IMR-90 (cell line): ENCODE data around the gene MPRIP. TPM values are rescaled to one million over a fixed set of nuclear protein-coding genes. Genes with fewer than 3 reads are reported as not detected.

Experiments
- ATAC-seq: fragments of 200-7000 bp; cut with Tn5 transposase; 2 replicates; pipeline ENCODE4 v1.9.1; 2020; ENCODE audit warnings: low read depth, mild to moderate bottlenecking, moderate library complexity
- BruUV-seq: library from RNA; stranded (reverse); fragments of 400-500 nt; replicated peaks from 2 replicates; lab custom pipeline; 2021; lab: Mats Ljungman, UMichigan
- CTCF ChIA-PET: fragments of 300-600 bp; formaldehyde crosslinking; extraction: SDS; loops from one replicate; lab custom pipeline; 2021; ENCODE audit warnings: antibody characterized with exemption; lab: Yijun Ruan, JAX
- POLR2A ChIA-PET: fragments of 300-600 bp; sonication (Branson Sonifier 250); formaldehyde crosslinking; loops from one replicate; lab custom pipeline; 2022; ENCODE audit warnings: antibody characterized with exemption; ENCODE audit not compliant: unreplicated experiment; lab: Charles Lee
- DNase-seq: peaks from one replicate; pipeline ENCODE4 v3.0.0; 2013
- H2AFZ ChIP-seq: replicated peaks from 2 replicates; pipeline ENCODE3; 2013; ENCODE audit warnings: low read length, mild to moderate bottlenecking; ENCODE audit not compliant: poor library complexity
- H2AK5ac ChIP-seq: 2 replicates; pipeline ENCODE4 v1.6.1; 2013; ENCODE audit warnings: low read depth, low read length, inconsistent platforms
- H2AK9ac ChIP-seq: replicated peaks from 2 replicates; pipeline ENCODE3; 2013; ENCODE audit warnings: mild to moderate bottlenecking, low read depth, low read length, moderate library complexity; ENCODE audit not compliant: poor library complexity
- H2BK120ac ChIP-seq: 2 replicates; pipeline ENCODE4 v1.6.1; 2013; ENCODE audit warnings: low read depth, low read length, inconsistent platforms
- H2BK15ac ChIP-seq: 3 replicates; pipeline ENCODE4 v1.6.1; 2013; ENCODE audit warnings: low read depth, low read length, inconsistent platforms
- H2BK20ac ChIP-seq: 2 replicates; pipeline ENCODE4 v1.6.1; 2013; ENCODE audit warnings: low read depth, mild to moderate bottlenecking, inconsistent platforms, low read length, moderate library complexity
- H2BK5ac ChIP-seq: 2 replicates; pipeline ENCODE4 v1.6.1; 2013; ENCODE audit warnings: mild to moderate bottlenecking, low read depth, low read length, inconsistent platforms; ENCODE audit not compliant: poor library complexity, severe bottlenecking
- H3K14ac ChIP-seq: replicated peaks from 2 replicates; pipeline ENCODE4 v1.6.1; 2013; ENCODE audit warnings: low read depth, low read length, inconsistent platforms
- H3K18ac ChIP-seq: 2 replicates; pipeline ENCODE4 v1.6.1; 2013; ENCODE audit warnings: low read depth, low read length, control low read depth
- H3K23ac ChIP-seq: 2 replicates; pipeline ENCODE4 v1.6.1; 2013; ENCODE audit warnings: low read depth, low read length, inconsistent platforms
- H3K27ac ChIP-seq: 2 replicates; pipeline ENCODE4 v1.5.1; 2013; ENCODE audit warnings: mild to moderate bottlenecking, control low read depth, low read length; ENCODE audit not compliant: insufficient read depth
- H3K27me3 ChIP-seq: 2 replicates; pipeline ENCODE4 v1.6.1; 2013; ENCODE audit warnings: low read length; ENCODE audit not compliant: control insufficient read depth, insufficient read depth
- H3K36me3 ChIP-seq: 2 replicates; pipeline ENCODE4 v1.6.1; 2013; ENCODE audit warnings: low read length, mixed read lengths; ENCODE audit not compliant: control insufficient read depth, insufficient read depth
- H3K4ac ChIP-seq: 2 replicates; pipeline ENCODE4 v1.6.1; 2013; ENCODE audit warnings: low read depth, low read length, inconsistent platforms
- H3K4me1 ChIP-seq: 2 replicates; pipeline ENCODE4 v1.6.1; 2013; ENCODE audit warnings: low read length, mixed read lengths; ENCODE audit not compliant: control insufficient read depth, insufficient read depth
- H3K4me2 ChIP-seq: 2 replicates; pipeline ENCODE4 v1.6.1; 2013; ENCODE audit warnings: low read depth, mild to moderate bottlenecking, control low read depth, low read length, moderate library complexity
- H3K4me3 ChIP-seq: 2 replicates; pipeline ENCODE4 v1.5.1; 2013; ENCODE audit warnings: low read depth, mild to moderate bottlenecking, control low read depth, low read length, moderate library complexity; ENCODE audit not compliant: insufficient read depth
- H3K56ac ChIP-seq: 2 replicates; pipeline ENCODE4 v1.6.1; 2013; ENCODE audit warnings: low read length, inconsistent platforms; ENCODE audit not compliant: insufficient read depth; ENCODE audit errors: extremely low read depth
- H3K79me1 ChIP-seq, 2 experiments: 2 replicates each; pipeline ENCODE4 v1.6.1; 2013; ENCODE audit warnings: low read length in 2 of 2, inconsistent platforms in 1 of 2, low read depth in 1 of 2
- H3K9ac ChIP-seq: 2 replicates; pipeline ENCODE4 v1.6.1; 2013; ENCODE audit warnings: low read depth, low read length, control low read depth
- H3K9me1 ChIP-seq: 2 replicates; pipeline ENCODE4 v1.6.1; 2013; ENCODE audit warnings: low read length, inconsistent platforms; ENCODE audit not compliant: insufficient read depth
- H3K9me3 ChIP-seq: 2 replicates; pipeline ENCODE4 v1.6.1; 2013; ENCODE audit warnings: low read length; ENCODE audit not compliant: control insufficient read depth, insufficient read depth
- H4K20me1 ChIP-seq: 2 replicates; pipeline ENCODE4 v1.6.1; 2013; ENCODE audit warnings: low read length, inconsistent platforms; ENCODE audit not compliant: insufficient read depth
- H4K5ac ChIP-seq: 2 replicates; pipeline ENCODE4 v1.6.1; 2013; ENCODE audit warnings: mild to moderate bottlenecking, low read depth, low read length, control low read depth
- H4K8ac ChIP-seq, 2 experiments: 2 replicates each; pipeline ENCODE4 v1.6.1; 2013; ENCODE audit warnings: low read depth in 2 of 2, low read length in 2 of 2, control low read depth in 1 of 2, inconsistent platforms in 1 of 2
- H4K91ac ChIP-seq: 2 replicates; pipeline ENCODE4 v1.6.1; 2013; ENCODE audit warnings: low read depth, low read length, inconsistent platforms; ENCODE audit not compliant: insufficient read depth
- BHLHE40 ChIP-seq: fragments of 150-350 bp; IDR thresholded peaks from 2 replicates; pipeline ENCODE4 v1.6.1; 2016; ENCODE audit warnings: mild to moderate bottlenecking, low read depth, low read length
- CEBPB ChIP-seq: IDR thresholded peaks from 2 replicates; pipeline ENCODE4 v1.6.1; 2012; ENCODE audit warnings: low read depth, low read length, improper control_type of control experiment
- CHD1 ChIP-seq: IDR thresholded peaks from 2 replicates; pipeline ENCODE4 v1.6.1; 2012; ENCODE audit warnings: low read depth, low read length, improper control_type of control experiment
- CTCF ChIP-seq: conservative IDR thresholded peaks from 2 replicates; pipeline ENCODE4 v1.5.1; 2012; ENCODE audit warnings: mild to moderate bottlenecking, low read depth, low read length, improper control_type of control experiment
- ELK1 ChIP-seq: fragments of 150-350 bp; IDR thresholded peaks from 2 replicates; pipeline ENCODE4 v1.6.1; 2016; ENCODE audit warnings: low read depth, mild to moderate bottlenecking, low read length, moderate library complexity, borderline replicate concordance
- FOS ChIP-seq: fragments of 150-350 bp; IDR thresholded peaks from 2 replicates; pipeline ENCODE4 v1.6.1; 2016; ENCODE audit warnings: low read depth, low read length
- MAFK ChIP-seq: IDR thresholded peaks from 2 replicates; pipeline ENCODE4 v1.6.1; 2012; ENCODE audit warnings: low read depth, low read length, improper control_type of control experiment
- MAZ ChIP-seq: IDR thresholded peaks from 2 replicates; pipeline ENCODE4 v1.6.1; 2012; ENCODE audit warnings: low read depth, mild to moderate bottlenecking, low read length, improper control_type of control experiment, moderate library complexity, borderline replicate concordance
- MXI1 ChIP-seq: IDR thresholded peaks from 2 replicates; pipeline ENCODE4 v1.6.1; 2012; ENCODE audit warnings: low read depth, mild to moderate bottlenecking, low read length, moderate library complexity, borderline replicate concordance
- NFE2L2 ChIP-seq: fragments of 150-350 bp; IDR thresholded peaks from 2 replicates; pipeline ENCODE4 v1.6.1; 2016; ENCODE audit warnings: low read depth, mild to moderate bottlenecking, low read length
- POLR2A ChIP-seq: IDR thresholded peaks from 2 replicates; pipeline ENCODE4 v1.6.1; 2012; ENCODE audit warnings: mild to moderate bottlenecking, low read depth, low read length
- USF2 ChIP-seq: fragments of 150-350 bp; IDR thresholded peaks from 2 replicates; pipeline ENCODE4 v1.6.1; 2017; ENCODE audit warnings: mild to moderate bottlenecking, antibody characterized with exemption, low read length, low read depth
- WGBS, 2 experiments: methylation state at CpG; one replicate each; pipeline versions ENCODE4 v1.1.5 to v1.1.7; 2013; ENCODE audit warnings: missing lambda C conversion rate in 2 of 2; ENCODE audit not compliant: insufficient read length in 1 of 2; ENCODE audit errors: extremely low coverage in 2 of 2; 5-methylcytosine and 5-hydroxymethylcytosine counted together
- dilution Hi-C: fragments of 300-500 bp; cut with HindIII; formaldehyde crosslinking; loops from one replicate; pipeline ENCODE4 v1.14.3; 2018; ENCODE audit warnings: low sequenced_read_pairs; ENCODE audit not compliant: unreplicated experiment
- in situ Hi-C: fragments of 300-500 bp; cut with MboI; formaldehyde crosslinking; loops from 3 replicates; pipeline ENCODE4 v1.14.3; 2019; ENCODE audit warnings: low sequenced_read_pairs, inconsistent platforms, mixed read lengths
- intact Hi-C: fragments of 100-400 bp; cut with micrococcal nuclease; formaldehyde crosslinking; loops from 2 replicates; pipeline ENCODE4 v1.10.0; 2022
- polyA plus RNA-seq, 3 experiments: library from polyadenylated mRNA; depleted of rRNA; stranded (reverse); fragments of >200 nt; gene quantifications; 2 replicates each; pipeline ENCODE4 v1.2.3, GENCODE V29; 2012; ENCODE audit warnings: low replicate concordance in 1 of 3
- total RNA-seq: library from RNA; depleted of rRNA; stranded (reverse); fragments of >200 nt; gene quantifications from 2 replicates; pipeline ENCODE4 v1.2.3, GENCODE V29; 2012

The MPRIP gene
- total and polyA plus RNA-seq, 2 of the 4 experiments (the other 2 are of a cell fraction) = 111 to 149 TPM

GRCh38 chr17:17060001-17060922, 18.0 kb downstream of the MPRIP start (continued):
- TF ChIP-seq CEBPB = no peak

GRCh38 chr17:17060930-17061329, 18.7 kb downstream of the MPRIP start:
- Histone ChIP-seq H3K4me3 (no peak overlapping the region), H2BK120ac (no peak overlapping the region), H3K4me1 (peaks cover 10% of the 10 kb centered on the region), H2AK5ac (no peak overlapping the region), H3K36me3 (peaks cover 6% of the 10 kb centered on the region; the same call in 1 of the 2 replicates), H3K4me2 (no peak overlapping the region), H3K23ac (no peak overlapping the region), H3K56ac (no peak overlapping the region), H3K9me3 (no peaks in the 10 kb centered on the region), H3K9me1 (peaks cover 55% of the 10 kb centered on the region), H3K27me3 (no peaks in the 10 kb centered on the region), H4K5ac (no peak overlapping the region), H4K91ac (no peak overlapping the region), H3K79me1 (peaks cover 22 to 87% of the 10 kb centered on the region in 2 experiments; a peak in 3 of 4 replicates), H3K27ac (no peak overlapping the region), H4K20me1 (peaks cover 93% of the 10 kb centered on the region), H2BK15ac (no peak overlapping the region), H3K18ac (no peak overlapping the region), H3K9ac (no peak overlapping the region), H4K8ac (no peak overlapping the region), H3K14ac (no peak overlapping the region), H2BK20ac (no peak overlapping the region), H2BK5ac (no peak overlapping the region), H2AFZ (no peak overlapping the region), H3K4ac (no peak overlapping the region), H2AK9ac (no peak overlapping the region)
- POLR2A ChIA-PET = no interaction called here
- ATAC-seq (no peak), DNase-seq (no peak)
- in situ Hi-C loops = no loop called here
- intact Hi-C loops = no loop called here
- dilution Hi-C loops = no loop called here
- CTCF ChIA-PET = no interaction called here
- BruUV-seq = no TSS peak
- WGBS, 2 experiments = 100% methylated on average over 3 of the region's 5 CpGs; no CpG with 5 or more reads in 1 of the 2 experiments
- TF ChIP-seq FOS = no peak
- TF ChIP-seq NFE2L2 = no peak
- TF ChIP-seq CTCF = no peak
- TF ChIP-seq MAZ = no peak
- TF ChIP-seq MXI1 = no peak
- no peak for TF ChIP-seq CEBPB
- no peak for TF ChIP-seq CHD1
- no peak for TF ChIP-seq POLR2A
- TF ChIP-seq USF2 = no peak
- TF ChIP-seq BHLHE40 = no peak
- TF ChIP-seq MAFK = no peak
- TF ChIP-seq ELK1 = no peak
